ENCODE data around the gene ANXA10. TPM values are rescaled to one million over a fixed set of nuclear protein-coding genes. Genes with fewer than 3 reads are reported as not detected.

The ANXA10 gene
- total and polyA plus RNA-seq, 2 of the 4 experiments (the other 2 are of a cell fraction), result 0.44 to 0.72 TPM

DNA sequence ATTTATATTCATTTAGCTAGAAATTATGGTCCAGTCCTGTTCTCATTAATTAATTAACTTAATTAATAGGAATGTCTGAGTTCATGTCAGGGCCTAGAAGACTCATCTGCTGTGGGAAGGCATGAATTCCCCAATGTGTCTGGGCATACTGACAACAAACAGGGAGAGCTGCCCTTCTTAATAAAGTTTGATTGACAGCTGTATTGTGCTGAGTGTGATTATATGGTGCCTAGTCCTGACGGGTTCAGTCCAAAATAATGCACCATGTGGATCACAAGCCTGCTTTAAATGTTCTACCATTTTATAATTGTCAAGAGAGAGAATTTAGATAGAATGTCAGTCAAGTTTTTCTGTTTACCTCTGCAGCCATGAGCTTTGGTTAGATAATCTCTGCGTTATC lies 34.6 kb downstream of the ANXA10 start:
- intact Hi-C loops (cut with micrococcal nuclease), result no loop called here
- H3K23ac ChIP-seq (ENCODE audit: low read depth, low read length), result no peak overlapping the region
- no peak overlapping the region for H2BK120ac ChIP-seq (ENCODE audit: low read depth, low read length)
- TF ChIP-seq MAFK (IDR thresholded peaks at IDR 0.05; ENCODE audit: low read depth, low read length) (no peak), MXI1 (IDR thresholded peaks at IDR 0.05; ENCODE audit: borderline replicate concordance, low read depth, low read length) (no peak), MAZ (IDR thresholded peaks at IDR 0.05; ENCODE audit: borderline replicate concordance, low read depth, low read length) (no peak), USF2 (IDR thresholded peaks at IDR 0.05; ENCODE audit: low read depth, low read length) (no peak), RFX5 (IDR thresholded peaks at IDR 0.05; ENCODE audit: low read depth, low read length) (no peak), FOS (IDR thresholded peaks at IDR 0.05; ENCODE audit: low read depth, low read length) (no peak), NFE2L2 (IDR thresholded peaks at IDR 0.05; ENCODE audit: low read depth, low read length) (no peak), ELK1 (IDR thresholded peaks at IDR 0.05; ENCODE audit: borderline replicate concordance, low read depth, low read length) (no peak), CEBPB (IDR thresholded peaks at IDR 0.05; ENCODE audit: low read depth, low read length) (no peak), CHD1 (IDR thresholded peaks at IDR 0.05; ENCODE audit: low read depth, low read length) (no peak), RAD21 (IDR thresholded peaks at IDR 0.05; ENCODE audit: low read length) (no peak), SMC3 (IDR thresholded peaks at IDR 0.05; ENCODE audit: low read depth, low read length) (no peak), POLR2A (IDR thresholded peaks at IDR 0.05; ENCODE audit: low read depth, low read length) (no peak), BHLHE40 (IDR thresholded peaks at IDR 0.05; ENCODE audit: low read depth, low read length) (no peak), RCOR1 (IDR thresholded peaks at IDR 0.05; ENCODE audit: insufficient replicate concordance, low read length) (no peak)
- TF ChIP-seq, protein P1, sequence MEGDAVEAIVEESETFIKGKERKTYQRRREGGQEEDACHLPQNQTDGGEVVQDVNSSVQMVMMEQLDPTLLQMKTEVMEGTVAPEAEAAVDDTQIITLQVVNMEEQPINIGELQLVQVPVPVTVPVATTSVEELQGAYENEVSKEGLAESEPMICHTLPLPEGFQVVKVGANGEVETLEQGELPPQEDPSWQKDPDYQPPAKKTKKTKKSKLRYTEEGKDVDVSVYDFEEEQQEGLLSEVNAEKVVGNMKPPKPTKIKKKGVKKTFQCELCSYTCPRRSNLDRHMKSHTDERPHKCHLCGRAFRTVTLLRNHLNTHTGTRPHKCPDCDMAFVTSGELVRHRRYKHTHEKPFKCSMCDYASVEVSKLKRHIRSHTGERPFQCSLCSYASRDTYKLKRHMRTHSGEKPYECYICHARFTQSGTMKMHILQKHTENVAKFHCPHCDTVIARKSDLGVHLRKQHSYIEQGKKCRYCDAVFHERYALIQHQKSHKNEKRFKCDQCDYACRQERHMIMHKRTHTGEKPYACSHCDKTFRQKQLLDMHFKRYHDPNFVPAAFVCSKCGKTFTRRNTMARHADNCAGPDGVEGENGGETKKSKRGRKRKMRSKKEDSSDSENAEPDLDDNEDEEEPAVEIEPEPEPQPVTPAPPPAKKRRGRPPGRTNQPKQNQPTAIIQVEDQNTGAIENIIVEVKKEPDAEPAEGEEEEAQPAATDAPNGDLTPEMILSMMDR (conservative IDR thresholded peaks at IDR 0.05; ENCODE audit: low read depth, low read length), result no peak
- H3K4me2 ChIP-seq (ENCODE audit: low read depth, low read length), result no peak overlapping the region
- H3K9me1 ChIP-seq (ENCODE audit: insufficient read depth, low read length), result no peaks in the 10 kb centered on the region; the same call in 1 of the 2 replicates
- H3K18ac ChIP-seq (ENCODE audit: low read depth, low read length), result no peak overlapping the region
- no peak overlapping the region for H3K14ac ChIP-seq (replicated peaks; ENCODE audit: low read depth, low read length)
- no peak overlapping the region for H3K27ac ChIP-seq (ENCODE audit: insufficient read depth, low read length)
- no CpG with 5 or more reads among the region's 2 CpGs for WGBS, 2 experiments (ENCODE audit: extremely low coverage in 2 of 2, insufficient read length in 1 of 2)
- H2AK5ac ChIP-seq (ENCODE audit: low read depth, low read length), result no peak overlapping the region
- H3K56ac ChIP-seq (ENCODE audit: extremely low read depth, insufficient read depth, low read length), result no peak overlapping the region
- dilution Hi-C loops (cut with HindIII; ENCODE audit: low sequenced_read_pairs, unreplicated experiment), result no loop called here
- H2BK15ac ChIP-seq (ENCODE audit: low read depth, low read length), result no peak overlapping the region
- H3K4me1 ChIP-seq (ENCODE audit: control insufficient read depth, insufficient read depth, low read length), result peaks cover 2% of the 10 kb centered on the region; the same call in 1 of the 2 replicates
- in situ Hi-C loops (cut with MboI; ENCODE audit: low sequenced_read_pairs), result no loop called here
- H4K8ac ChIP-seq (ENCODE audit: low read depth in 2 of 2, low read length in 2 of 2), result no peak overlapping the region
- no peaks in the 10 kb centered on the region for H3K9me3 ChIP-seq (ENCODE audit: control insufficient read depth, insufficient read depth, low read length)
- no peak overlapping the region for H4K5ac ChIP-seq (ENCODE audit: low read depth, low read length)
- BruUV-seq (replicated peaks), result no TSS peak
- H2AK9ac ChIP-seq (replicated peaks; ENCODE audit: low read depth, low read length, poor library complexity), result no peak overlapping the region
- DNase-seq, result no peak
- H2AFZ ChIP-seq (replicated peaks; ENCODE audit: low read length, poor library complexity), result no peak overlapping the region
- H4K20me1 ChIP-seq (ENCODE audit: insufficient read depth, low read length), result no peaks in the 10 kb centered on the region
- ChIA-PET CTCF (no interaction called here), POLR2A (ENCODE audit: unreplicated experiment) (no interaction called here)
- no peak overlapping the region for H2BK20ac ChIP-seq (ENCODE audit: low read depth, low read length)
- H3K36me3 ChIP-seq (ENCODE audit: control insufficient read depth, insufficient read depth, low read length), result no peaks in the 10 kb centered on the region
- H3K9ac ChIP-seq (ENCODE audit: low read depth, low read length), result no peak overlapping the region
- H3K4ac ChIP-seq (ENCODE audit: low read depth, low read length), result no peak overlapping the region
- no peak overlapping the region for H3K4me3 ChIP-seq (ENCODE audit: insufficient read depth, low read depth, low read length)
- no peaks in the 10 kb centered on the region for H3K79me1 ChIP-seq (ENCODE audit: low read depth in 1 of 2, low read length in 2 of 2)
- no peaks in the 10 kb centered on the region for H3K27me3 ChIP-seq (ENCODE audit: control insufficient read depth, insufficient read depth, low read length)
- H2BK5ac ChIP-seq (ENCODE audit: low read depth, low read length, poor library complexity, severe bottlenecking), result no peak overlapping the region
- ATAC-seq (ENCODE audit: low read depth), result no peak
- H4K91ac ChIP-seq (ENCODE audit: insufficient read depth, low read depth, low read length), result no peak overlapping the region
